Transverse colon (tissue), 4 donors: ENCODE data around the gene CETN2.

Experiments
- CTCF ChIP-seq, 5 experiments: fragments of 200-600 bp in 3 of 5; fragments of 450-650 bp in 2 of 5; sonication (generic) in 3 of 5; IDR thresholded peaks; 1 replicate in 2 of 5; 2 replicates in 3 of 5; pipeline ENCODE4 v1.5.1; 2016 to 2017; ENCODE audit warnings: antibody characterized with exemption in 5 of 5, inconsistent platforms in 3 of 5, mild to moderate bottlenecking in 2 of 5, moderate library complexity in 1 of 5
- EP300 ChIP-seq: sonication (generic); formaldehyde crosslinking; IDR thresholded peaks from one replicate; pipeline ENCODE4 v1.6.1; 2017; ENCODE audit warnings: antibody characterized with exemption, low read depth
- POLR2AphosphoS5 ChIP-seq, 3 donors: sonication (generic); formaldehyde crosslinking; IDR thresholded peaks; one replicate each; pipeline ENCODE4 v1.6.1; 2016; ENCODE audit warnings: antibody characterized with exemption in 3 of 3

- TF ChIP-seq CTCF (IDR thresholded peaks at IDR 0.05) (no peak), POLR2AphosphoS5 (IDR thresholded peaks at IDR 0.05) (no peak), EP300 (no peak)
Measured at GRCh38 chrX:152845618-152846240, 15.2 kb upstream of the CETN2 start.
